Measurements from ENCODE around the gene ARHGAP40.

The ARHGAP40 gene

GRCh38 chr20:38601216-38602184 is at the start of gene ARHGAP40:
TSS of gene ARHGAP40 (plus strand) at chr20:38601809.
- no peak for DNase-seq (ENCODE audit: low read depth in 2 of 2)

GRCh38 chr20:38554986-38555385 is 46.6 kb upstream of the ARHGAP40 start:
- DNase-seq (ENCODE audit: low read depth in 2 of 2) = no peak

DNA sequence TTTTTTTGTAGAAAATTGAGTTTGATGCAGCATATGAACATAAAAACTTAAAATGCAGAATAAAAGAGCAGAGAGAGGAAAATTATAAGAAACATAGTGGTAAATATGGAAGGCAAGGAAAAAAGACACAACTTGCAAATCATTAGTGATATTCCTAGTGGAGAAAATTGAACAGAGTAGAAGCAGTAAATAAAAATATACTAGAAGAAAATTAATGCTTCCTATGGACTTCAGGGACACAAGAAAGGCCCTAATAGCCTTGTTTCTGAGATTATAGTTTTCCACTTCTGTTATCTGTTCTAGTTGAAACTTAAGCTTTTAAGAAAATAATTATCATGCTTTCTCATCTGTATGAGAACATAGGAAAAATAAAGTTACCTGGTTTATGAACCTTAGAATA is 46.2 kb upstream of the ARHGAP40 start:
- DNase-seq (ENCODE audit: low read depth in 2 of 2) = no peak

DNA sequence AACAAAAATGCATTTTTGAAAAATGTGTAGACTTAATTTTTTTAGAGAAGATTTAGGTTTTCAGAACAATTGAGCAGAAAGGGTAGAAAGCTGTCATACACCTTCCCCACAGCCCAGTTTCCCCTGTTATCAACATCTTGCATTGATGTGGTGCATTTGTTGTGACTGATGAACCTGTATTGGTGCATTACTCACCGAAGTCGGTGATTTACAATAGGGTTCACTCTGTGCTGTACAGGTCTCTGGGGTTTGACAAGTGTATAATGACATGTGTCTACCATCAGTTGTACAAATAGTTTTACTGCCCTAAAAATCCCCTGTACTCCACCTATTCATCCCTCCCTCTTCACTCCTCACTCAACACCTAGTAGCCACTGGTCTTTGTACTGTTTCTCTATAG is 44.4 kb upstream of the ARHGAP40 start:
- no peak for DNase-seq (ENCODE audit: low read depth in 2 of 2)

DNA sequence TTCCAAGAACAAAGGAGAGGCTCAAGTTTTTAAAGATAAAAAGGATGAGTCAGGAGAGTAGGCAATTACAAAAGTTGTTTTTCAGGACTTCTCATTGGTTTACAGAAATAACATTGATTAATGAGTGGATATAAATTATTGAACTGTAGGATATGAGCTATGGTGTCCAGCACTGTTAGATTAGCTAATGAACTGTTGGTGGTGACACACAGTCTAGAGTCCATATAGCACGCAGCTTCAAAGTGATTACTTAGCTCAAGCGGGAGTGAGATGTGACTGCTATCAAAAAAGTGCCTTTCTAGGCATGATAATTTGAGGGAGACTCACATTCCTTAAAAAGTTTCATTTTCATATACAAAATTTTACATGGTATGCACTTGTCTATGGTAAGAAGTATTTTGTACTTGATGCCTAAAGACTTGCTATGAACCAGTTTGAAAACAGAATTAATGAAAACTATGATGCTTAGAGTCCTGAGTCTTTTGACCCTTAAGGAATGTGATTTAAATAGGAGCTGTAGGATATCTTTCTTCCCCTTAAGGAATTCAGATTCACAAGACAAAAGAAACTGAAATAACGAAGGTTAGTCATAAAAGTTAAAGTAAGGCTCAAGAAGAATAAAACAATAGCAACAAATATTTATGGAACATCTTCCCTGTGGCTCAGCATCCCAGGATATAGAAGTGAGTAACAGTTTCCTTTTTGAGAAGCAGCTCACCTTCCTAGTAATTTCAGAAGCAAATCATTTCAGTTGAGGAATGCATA is 42.8 kb upstream of the ARHGAP40 start:
- DNase-seq (ENCODE audit: low read depth in 2 of 2) = no peak

DNA sequence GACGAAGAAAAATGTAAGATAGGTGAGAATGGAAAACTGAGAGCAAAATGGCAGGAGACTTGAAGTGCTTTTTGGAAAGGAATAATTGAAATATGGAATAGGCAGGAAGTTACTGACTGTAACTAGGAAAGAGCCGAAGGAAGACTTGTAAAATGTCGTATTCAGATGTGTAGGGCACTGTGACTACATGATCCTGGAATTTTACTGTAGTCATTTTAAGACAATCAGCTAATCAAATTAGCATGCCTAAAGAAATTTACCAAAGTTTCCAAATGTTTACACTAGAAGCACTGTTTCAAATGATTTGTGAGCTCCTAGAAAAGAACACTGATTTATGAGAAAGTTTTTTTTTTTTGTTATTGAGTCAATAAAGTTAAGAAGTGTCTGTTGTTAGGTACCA is 41.8 kb upstream of the ARHGAP40 start:
- no peak for DNase-seq (ENCODE audit: low read depth in 2 of 2)

GRCh38 chr20:38563802-38564431 is 37.7 kb upstream of the ARHGAP40 start:
- DNase-seq (ENCODE audit: low read depth in 2 of 2) = no peak

DNA sequence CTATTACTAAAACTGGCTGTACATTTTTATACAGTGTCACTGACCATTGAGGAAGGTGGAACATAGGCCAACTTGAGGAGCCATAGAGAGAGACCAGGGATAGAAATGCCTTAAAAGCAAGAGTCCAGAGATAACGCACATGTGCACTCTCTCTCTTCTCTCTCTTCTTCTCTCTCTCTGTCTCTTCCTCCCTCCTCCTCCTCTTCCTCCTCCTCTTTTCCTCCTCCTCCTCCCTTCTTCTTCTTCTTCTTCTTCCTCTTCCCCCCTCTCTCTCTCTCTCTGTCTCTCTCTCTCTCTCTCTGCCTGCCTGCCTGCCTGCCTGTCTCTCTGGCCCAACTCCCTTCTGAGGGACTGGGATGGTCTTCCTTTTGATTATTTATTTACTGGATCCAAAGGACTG is 36.9 kb upstream of the ARHGAP40 start:
- no peak for DNase-seq (ENCODE audit: low read depth in 2 of 2)

DNA sequence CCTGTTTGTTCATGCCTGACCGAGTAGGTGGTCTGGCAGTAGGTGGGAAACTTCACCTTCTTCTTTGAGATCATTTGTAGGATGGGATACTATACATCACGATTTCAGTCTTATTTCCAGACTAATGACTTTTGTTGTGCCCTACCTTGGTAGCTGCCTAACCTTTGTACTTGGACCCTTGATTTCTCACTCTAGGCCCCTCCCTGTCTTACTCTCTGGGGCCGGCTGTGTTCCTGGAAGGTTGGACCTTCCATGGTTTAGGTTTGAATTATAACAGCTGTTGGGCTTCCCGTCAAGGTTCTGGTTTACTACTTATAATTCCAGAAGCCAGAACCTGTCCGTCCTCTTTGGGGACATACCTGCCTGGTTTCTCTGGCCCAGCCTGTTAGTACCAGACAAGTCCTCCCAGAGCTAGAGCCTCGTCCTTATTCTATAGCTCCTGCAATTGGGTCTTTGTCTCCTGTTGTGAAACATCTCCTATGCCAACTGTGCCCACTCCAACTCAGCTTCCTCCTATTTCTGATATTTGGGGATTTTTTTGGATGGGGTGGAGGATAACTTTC is 35.5 kb upstream of the ARHGAP40 start:
- no peak for DNase-seq (ENCODE audit: low read depth in 2 of 2)

DNA sequence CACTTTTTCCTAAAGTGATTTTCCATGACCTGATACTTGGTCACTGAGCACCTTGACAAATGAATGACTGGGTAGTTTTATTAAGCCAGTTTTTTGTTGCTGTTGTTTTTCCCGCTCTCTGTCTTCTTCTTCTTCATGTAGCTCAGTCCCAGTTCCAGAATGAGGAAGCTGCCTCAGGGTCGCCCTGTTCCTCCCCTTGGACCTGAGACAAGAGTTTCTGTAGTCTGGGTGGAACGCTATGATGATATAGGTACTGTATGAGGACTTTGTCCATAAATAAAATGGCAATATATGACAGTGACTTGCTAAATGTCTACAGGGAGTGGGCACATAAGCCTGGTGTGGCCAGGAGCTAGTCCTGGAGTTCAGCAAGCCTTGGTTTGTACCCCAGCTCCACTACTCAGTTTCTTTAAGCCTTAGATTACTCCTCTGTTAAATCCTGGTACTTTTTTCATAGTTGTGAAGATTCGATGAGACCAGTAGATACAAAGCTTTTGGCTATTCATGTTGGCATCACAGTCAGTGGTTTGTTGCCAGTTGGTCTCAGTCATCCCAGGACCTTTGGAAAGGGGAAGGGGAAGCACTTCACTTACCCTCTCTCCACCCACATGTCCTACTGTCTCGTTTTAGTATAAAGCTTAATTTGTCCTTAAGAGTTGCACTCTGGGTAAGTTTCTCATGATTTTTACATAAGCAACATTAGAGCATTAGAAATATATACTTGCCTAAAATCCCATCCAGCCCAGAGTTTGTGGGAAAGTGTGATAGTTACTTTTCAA is 31.7 kb upstream of the ARHGAP40 start:
- no peak for DNase-seq (ENCODE audit: low read depth in 2 of 2)

DNA sequence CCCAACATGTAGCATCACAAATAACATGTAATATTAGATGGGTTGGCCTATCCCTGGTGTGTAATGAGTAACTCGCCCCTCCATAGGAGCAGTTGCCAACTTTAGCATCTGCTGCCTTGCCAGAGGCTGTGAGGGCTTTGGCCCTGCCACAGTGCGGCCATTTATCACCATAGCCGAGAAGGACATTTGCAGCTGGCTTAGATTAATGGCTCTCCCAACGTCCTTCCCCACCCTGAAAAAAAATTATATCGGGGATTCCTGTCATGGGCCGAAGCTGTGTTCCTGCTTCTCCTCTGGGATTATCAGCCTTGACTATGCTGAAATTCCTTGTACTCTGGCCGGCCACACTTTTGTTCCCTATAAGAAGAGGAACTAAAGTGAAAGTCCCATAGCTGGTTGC is 28.2 kb upstream of the ARHGAP40 start:
- DNase-seq (ENCODE audit: low read depth in 2 of 2) = no peak

GRCh38 chr20:38579219-38579910 is 22.2 kb upstream of the ARHGAP40 start:
- DNase-seq (ENCODE audit: low read depth in 2 of 2) = no peak

- DNase-seq (ENCODE audit: low read depth in 2 of 2) = no peak
Observed at GRCh38 chr20:38579921-38580320, 21.7 kb upstream of the ARHGAP40 start.

GRCh38 chr20:38581013-38581412 is 20.6 kb upstream of the ARHGAP40 start, which contains the start of gene ADIG:
TSS of gene ADIG (plus strand) at chr20:38581197. CDS start at chr20:38581251, 54 bp downstream.
- DNase-seq (ENCODE audit: low read depth in 2 of 2) = no peak

GRCh38 chr20:38581830-38582358 is 19.7 kb upstream of the ARHGAP40 start:
- no peak for DNase-seq (ENCODE audit: low read depth in 2 of 2)

- no peak for DNase-seq (ENCODE audit: low read depth in 2 of 2)
Observed at GRCh38 chr20:38583306-38583705, 18.3 kb upstream of the ARHGAP40 start.

DNA sequence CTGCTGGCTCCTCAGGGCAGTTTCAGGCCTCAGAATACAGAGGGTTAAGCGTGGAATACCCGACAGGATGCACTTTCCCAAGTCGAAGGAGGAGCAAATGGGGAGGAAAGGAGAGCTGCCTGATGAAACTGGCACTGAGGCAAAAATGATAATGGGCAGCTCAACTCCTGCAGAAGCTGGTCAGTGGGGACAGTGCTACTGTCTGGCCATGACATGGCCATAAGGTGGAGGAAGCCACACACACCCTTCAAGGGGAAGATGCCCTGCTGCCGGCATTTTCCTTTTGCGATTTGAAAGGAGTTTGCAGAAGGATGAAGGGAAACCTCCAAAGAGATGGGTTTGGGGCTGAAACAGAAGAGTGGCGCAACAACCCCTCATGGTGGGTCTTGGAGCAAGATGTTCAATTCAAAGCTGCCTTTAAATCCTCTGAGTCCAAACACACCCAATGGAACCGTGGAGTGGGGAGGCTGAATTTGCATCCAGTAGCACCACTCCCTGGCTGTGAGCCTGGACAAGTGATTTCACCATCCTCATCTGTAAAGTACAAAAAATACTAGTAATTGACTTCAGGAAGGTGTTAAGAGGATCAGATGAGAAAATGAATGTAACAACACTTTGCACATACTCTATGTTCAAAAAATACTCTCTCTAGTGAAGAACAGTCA is 17.4 kb upstream of the ARHGAP40 start:
- DNase-seq (ENCODE audit: low read depth in 2 of 2) = no peak

DNA sequence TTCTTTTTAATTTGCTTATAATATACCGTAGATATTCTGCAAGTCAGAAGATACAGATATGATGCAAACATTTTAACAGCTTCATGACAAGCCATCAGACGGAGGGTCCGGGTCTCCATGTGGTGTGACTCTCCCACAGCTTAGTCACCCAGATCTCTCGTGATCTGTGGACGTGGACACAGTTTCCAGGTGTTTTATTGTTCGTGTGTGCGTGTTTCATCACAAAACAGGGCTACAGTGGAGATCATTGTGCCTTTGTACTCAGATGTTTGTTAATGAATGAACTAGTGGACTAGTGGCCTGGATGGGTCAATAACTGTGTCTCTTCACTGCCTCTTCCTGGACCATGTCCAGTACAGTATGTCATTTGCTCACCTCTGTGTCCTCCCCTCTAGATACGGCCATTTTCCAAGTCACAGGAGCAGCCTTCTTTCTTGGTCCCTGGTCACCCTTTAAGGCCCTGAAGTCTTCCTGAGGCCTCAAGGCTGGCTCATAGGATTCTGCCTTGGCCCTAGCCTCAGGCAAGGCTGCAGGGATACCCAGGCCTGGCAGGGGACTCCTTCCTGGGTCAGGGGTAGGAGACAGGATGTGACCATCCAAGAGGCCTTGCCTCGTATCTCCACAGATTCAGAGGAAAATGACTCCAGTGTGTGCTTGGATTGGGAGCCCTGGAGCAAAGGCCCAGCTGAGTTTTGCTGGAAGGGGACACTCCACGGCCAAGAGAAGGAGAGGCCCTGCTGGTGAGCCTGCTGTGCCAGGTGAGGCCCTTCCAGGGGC is 16.0 kb upstream of the ARHGAP40 start:
- no peak for DNase-seq (ENCODE audit: low read depth in 2 of 2)

DNA sequence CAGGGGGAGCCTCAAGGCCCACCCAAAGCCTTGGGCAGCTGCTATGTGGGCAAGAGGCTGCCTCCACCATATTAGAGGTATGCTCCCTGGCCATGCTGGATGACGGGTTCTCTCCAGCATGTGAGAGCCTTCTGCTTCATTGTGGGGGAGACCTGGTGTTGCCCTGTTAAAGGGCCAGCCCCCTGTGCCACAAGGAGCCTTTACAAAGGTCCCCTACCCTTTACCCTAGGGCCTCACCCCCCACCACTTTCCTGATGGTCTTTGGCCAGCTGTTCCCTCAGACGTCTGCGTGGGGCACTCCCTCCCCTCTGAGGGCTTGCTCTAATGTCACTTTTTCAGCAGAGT is 15.5 kb upstream of the ARHGAP40 start:
- no peak for DNase-seq (ENCODE audit: low read depth in 2 of 2)
